Measurements from ENCODE around the gene FAM185A. TPM values are rescaled to one million over a fixed set of nuclear protein-coding genes. Genes with fewer than 3 reads are reported as not detected.

The FAM185A gene
- polyA plus RNA-seq, 4 donors: 9.3 to 13.2 (median 11.7) TPM

Other genes starting within 250 kb of the FAM185A start
- 10 to 100 TPM in 3 of 4 donors, 1 to 10 TPM in 1; 6.8 to 19.5 (median 14.9) TPM for gene RASA4B, start 231.2 kb upstream of the FAM185A start, polyA plus RNA-seq (ENCODE audit: insufficient read length in 4 of 4)
- 10 to 100 TPM in 2 of 4 donors, 1 to 10 TPM in 2; 2.5 to 26.8 (median 13.9) TPM for gene UPK3BL2, start 205.3 kb upstream of the FAM185A start, polyA plus RNA-seq (ENCODE audit: insufficient read length in 4 of 4)
- 10 to 100 TPM in 1 of 4 donors, 1 to 10 TPM in 2, under 1 TPM in 1; 0.93 to 10.5 (median 5.3) TPM for gene SPDYE2, start 197.8 kb upstream of the FAM185A start, polyA plus RNA-seq (ENCODE audit: insufficient read length in 4 of 4)
- gene POLR2J3, start 176.4 kb upstream of the FAM185A start, polyA plus RNA-seq (ENCODE audit: insufficient read length in 4 of 4): 10 to 100 TPM; 54.8 to 94.5 (median 74.6) TPM
- gene RASA4, start 132.2 kb upstream of the FAM185A start, polyA plus RNA-seq (ENCODE audit: insufficient read length in 4 of 4): 10 to 100 TPM; 21.3 to 69.9 (median 49.1) TPM
- gene UPK3BL1, start 106.2 kb upstream of the FAM185A start, polyA plus RNA-seq (ENCODE audit: insufficient read length in 4 of 4): 10 to 100 TPM in 3 of 4 donors, 1 to 10 TPM in 1; 8.6 to 34.8 (median 16.1) TPM
- gene SPDYE2B, start 98.7 kb upstream of the FAM185A start, polyA plus RNA-seq (ENCODE audit: insufficient read length in 4 of 4): 1 to 10 TPM in 2 of 4 donors, under 1 TPM in 2; 0.60 to 3.6 (median 2.0) TPM
- gene POLR2J2, start 77.3 kb upstream of the FAM185A start, polyA plus RNA-seq (ENCODE audit: insufficient read length in 4 of 4): 1 to 10 TPM in 3 of 4 donors, under 1 TPM in 1; 0.59 to 5.3 (median 2.9) TPM
- 100 to 1,000 TPM in 2 of 4 donors, 10 to 100 TPM in 2; 60.8 to 104 (median 83.3) TPM for gene LRRC17, start 164.0 kb downstream of the FAM185A start, polyA plus RNA-seq (ENCODE audit: insufficient read length in 4 of 4)